Smooth muscle cell (in vitro differentiated cells): ENCODE results near the gene ATP2B1. TPM values are rescaled to one million over a fixed set of nuclear protein-coding genes. Genes with fewer than 3 reads are reported as not detected.
A peak's percentile ranks its signal among the peaks of the same experiment; 100 is the strongest.

Source experiments
- DNase-seq: peaks from one replicate; lab custom pipeline; 2025; ENCODE audit not compliant: unreplicated experiment; lab: John Stamatoyannopoulos, UW
- H2AFZ ChIP-seq: fragments of 200-600 bp; sonication (generic); 2 replicates; pipeline ENCODE4 v1.6.0; 2016; ENCODE audit warnings: antibody characterized with exemption, low read depth, mild to moderate bottlenecking
- H3F3A ChIP-seq: fragments of 200-600 bp; sonication (generic); 2 replicates; pipeline ENCODE4 v1.6.0; 2017; ENCODE audit warnings: antibody characterized with exemption, low read depth
- H3K27ac ChIP-seq: fragments of 200-600 bp; sonication (generic); 2 replicates; pipeline ENCODE4 v1.5.1; 2016; ENCODE audit warnings: low read depth, mild to moderate bottlenecking
- H3K27me3 ChIP-seq: fragments of 200-600 bp; sonication (generic); 2 replicates; pipeline ENCODE4 v1.6.1; 2016; ENCODE audit warnings: low read depth, mild to moderate bottlenecking
- H3K36me3 ChIP-seq: fragments of 200-600 bp; sonication (generic); 2 replicates; pipeline ENCODE4 v1.5.1; 2016; ENCODE audit warnings: low read depth
- H3K4me1 ChIP-seq: fragments of 200-600 bp; sonication (generic); 2 replicates; pipeline ENCODE4 v1.5.1; 2016; ENCODE audit warnings: low read depth
- H3K4me2 ChIP-seq: fragments of 200-600 bp; sonication (generic); 2 replicates; pipeline ENCODE4 v1.6.0; 2016; ENCODE audit warnings: mild to moderate bottlenecking
- H3K4me3 ChIP-seq: fragments of 200-600 bp; sonication (generic); 2 replicates; pipeline ENCODE4 v1.5.1; 2016; ENCODE audit warnings: mild to moderate bottlenecking
- H3K79me2 ChIP-seq: fragments of 200-600 bp; sonication (generic); 2 replicates; pipeline ENCODE4 v1.6.0; 2016; ENCODE audit warnings: low read depth, mild to moderate bottlenecking
- H3K9ac ChIP-seq: fragments of 200-600 bp; sonication (generic); 2 replicates; pipeline ENCODE4 v1.6.0; 2016; ENCODE audit warnings: low read depth
- H3K9me3 ChIP-seq: fragments of 200-600 bp; sonication (generic); replicated peaks from 2 replicates; pipeline ENCODE4 v1.5.1; 2016; ENCODE audit warnings: low read depth
- H4K20me1 ChIP-seq: fragments of 200-600 bp; sonication (generic); 2 replicates; pipeline ENCODE4 v1.6.0; 2016; ENCODE audit warnings: low read depth
- CTCF ChIP-seq: fragments of 200-600 bp; sonication (generic); IDR thresholded peaks from 2 replicates; pipeline ENCODE4 v1.5.1; 2017; ENCODE audit warnings: borderline replicate concordance, mild to moderate bottlenecking, antibody characterized with exemption; ENCODE audit not compliant: insufficient read depth, poor library complexity, severe bottlenecking
- WGBS: methylation state at CpG from one replicate; pipeline ENCODE4 v1.1.7; 2016; ENCODE audit warnings: low lambda C conversion rate; 5-methylcytosine and 5-hydroxymethylcytosine counted together
- polyA plus RNA-seq: library from polyadenylated mRNA; unstranded; fragments of >200 nt; fragmentation: Nextera tagmentation; extraction: Ambion mirVana; gene quantifications from 2 replicates; pipeline ENCODE4 v1.2.1, GENCODE V29; 2016
- total RNA-seq: library from RNA; depleted of rRNA; stranded (reverse); fragments of >200 nt; gene quantifications from 2 replicates; pipeline ENCODE4 v1.2.3, GENCODE V29; 2014

ATP2B1 gene
- total and polyA plus RNA-seq, 2 experiments from 2014 or later, result 42.8 to 70.1 TPM

- DNase-seq, result no peak
Observed at GRCh38 chr12:89663577-89664357, 44.9 kb downstream of the ATP2B1 start.

GRCh38 chr12:89662623-89663022, 46.0 kb downstream of the ATP2B1 start:
- no peak overlapping the region for H3K9ac ChIP-seq
- H3K9me3 ChIP-seq, result no peaks in the 10 kb centered on the region
- TF ChIP-seq CTCF, result no peak
- DNase-seq, result no peak
- no peak overlapping the region for H2AFZ ChIP-seq
- peaks cover 35% of the 10 kb centered on the region for H3K4me1 ChIP-seq
- H3F3A ChIP-seq, result peaks cover 13% of the 10 kb centered on the region
- peaks cover 99% of the 10 kb centered on the region for H3K79me2 ChIP-seq
- H3K27ac ChIP-seq, result peak overlapping the region; percentile 8
- no peaks in the 10 kb centered on the region for H3K36me3 ChIP-seq
- no peak overlapping the region for H3K4me3 ChIP-seq
- peak overlapping the region; percentile 48 for H3K4me2 ChIP-seq
- peaks cover 78% of the 10 kb centered on the region for H4K20me1 ChIP-seq
- no peaks in the 10 kb centered on the region for H3K27me3 ChIP-seq

More at GRCh38 chr12:89663577-89664357, 44.9 kb downstream of the ATP2B1 start:
- peaks cover 83% of the 10 kb centered on the region for H4K20me1 ChIP-seq
- WGBS, result 41% methylated on average over 4 of the region's 4 CpGs
- H3K9ac ChIP-seq, result no peak overlapping the region
- no peak overlapping the region for H2AFZ ChIP-seq
- H3K9me3 ChIP-seq, result no peaks in the 10 kb centered on the region
- no peaks in the 10 kb centered on the region for H3K36me3 ChIP-seq
- H3K4me1 ChIP-seq, result peaks cover 32% of the 10 kb centered on the region
- no peaks in the 10 kb centered on the region for H3K27me3 ChIP-seq
- H3K4me3 ChIP-seq, result no peak overlapping the region
- no peak overlapping the region for H3K27ac ChIP-seq
- no peak for TF ChIP-seq CTCF
- H3F3A ChIP-seq, result peaks cover 13% of the 10 kb centered on the region
- H3K79me2 ChIP-seq, result peaks cover 100% of the 10 kb centered on the region
- H3K4me2 ChIP-seq, result peak overlapping the region; percentile 48

- Histone ChIP-seq H3K79me2 (peaks cover 99% of the 10 kb centered on the region), H3K27me3 (no peaks in the 10 kb centered on the region), H3K4me2 (peak overlapping the region; percentile 48), H4K20me1 (peaks cover 80% of the 10 kb centered on the region), H3K36me3 (no peaks in the 10 kb centered on the region), H3K4me1 (peaks cover 35% of the 10 kb centered on the region), H3K9ac (no peak overlapping the region), H3F3A (peaks cover 18% of the 10 kb centered on the region), H3K4me3 (no peak overlapping the region), H3K27ac (peak overlapping the region; percentile 4), H3K9me3 (no peaks in the 10 kb centered on the region), H2AFZ (no peak overlapping the region)
- 64% methylated on average over 4 of the region's 4 CpGs for WGBS
- no peak for DNase-seq
- TF ChIP-seq CTCF, result no peak
Observed at GRCh38 chr12:89661706-89662330, 46.8 kb downstream of the ATP2B1 start.
